HepG2 (cell line): ENCODE data around the gene LMF2. TPM values are rescaled to one million over a fixed set of nuclear protein-coding genes. Genes with fewer than 3 reads are reported as not detected.

Experiments
- DPF2 ChIP-seq: sonication (generic); formaldehyde crosslinking; IDR thresholded peaks from 2 replicates; pipeline ENCODE4 v1.4.0; 2020; ENCODE audit warnings: mild to moderate bottlenecking, low read depth, missing genetic modification reagents, borderline replicate concordance
- EED ChIP-seq: sonication (generic); formaldehyde crosslinking; IDR thresholded peaks from 2 replicates; pipeline ENCODE4 v1.5.0; 2020; ENCODE audit warnings: mild to moderate bottlenecking, missing genetic modification reagents
- NR1H2 ChIP-seq: sonication (generic); formaldehyde crosslinking; IDR thresholded peaks from 2 replicates; pipeline ENCODE4 v1.8.1; 2022; ENCODE audit warnings: low read depth, missing genetic modification reagents, borderline replicate concordance
- NR2F6 ChIP-seq, 2 experiments: IDR thresholded peaks; 2 replicates each; pipeline ENCODE4 v1.6.1; 2016; ENCODE audit warnings: antibody characterized with exemption in 1 of 2, mild to moderate bottlenecking in 1 of 2
- TCF7L2 ChIP-seq: IDR thresholded peaks from 2 replicates; pipeline ENCODE4 v1.6.1; 2011; ENCODE audit warnings: mild to moderate bottlenecking, low read depth, low read length, moderate library complexity
- ZNF205 ChIP-seq: IDR thresholded peaks from 2 replicates; pipeline ENCODE4 v1.6.1; 2018; ENCODE audit warnings: missing biosample characterization, missing genetic modification reagents
- ZNF326 ChIP-seq: sonication (generic); formaldehyde crosslinking; IDR thresholded peaks from 2 replicates; pipeline ENCODE4 v1.4.0; 2020; ENCODE audit warnings: missing genetic modification reagents, borderline replicate concordance
- ZNF577 ChIP-seq: sonication (generic); formaldehyde crosslinking; IDR thresholded peaks from 2 replicates; pipeline ENCODE4 v1.4.0; 2020; ENCODE audit warnings: mild to moderate bottlenecking, low read depth, missing genetic modification reagents, borderline replicate concordance
- ZNF746 ChIP-seq: sonication (generic); formaldehyde crosslinking; IDR thresholded peaks from 2 replicates; pipeline ENCODE4 v1.8.0; 2022; ENCODE audit warnings: mild to moderate bottlenecking, missing genetic modification reagents
- ZNF761 ChIP-seq: sonication (generic); formaldehyde crosslinking; conservative IDR thresholded peaks from 2 replicates; pipeline ENCODE4 v1.4.0; 2020; ENCODE audit warnings: mild to moderate bottlenecking, missing genetic modification reagents
- polyA plus RNA-seq, 8 experiments: library from polyadenylated mRNA; depleted of rRNA in 3 of 8; stranded (reverse) in 7 of 8; unstranded in 1 of 8; fragments of >200 nt; fragmentation: Illumina TruSeq in 4 of 8; extraction: Trizol in 4 of 8; gene quantifications; 2 replicates each; pipeline versions ENCODE4 v1.2.1 to v1.2.3, GENCODE V29; 2011 to 2016; ENCODE audit warnings: low read depth in 4 of 8, missing spikeins in 1 of 8, mixed read lengths in 1 of 8; ENCODE audit not compliant: insufficient read depth in 1 of 8
- total RNA-seq, 5 experiments: library from RNA; depleted of rRNA; stranded (reverse); fragments of >200 nt; fragmentation: Illumina TruSeq; extraction: Trizol; gene quantifications; 2 replicates each; pipeline ENCODE4 v1.2.3, GENCODE V29; 2016; ENCODE audit warnings: low read depth in 1 of 5
- TF ChIP-seq, protein P1 (sequence below): sonication (generic); formaldehyde crosslinking; IDR thresholded peaks from 2 replicates; pipeline ENCODE4 v1.4.0; 2020; ENCODE audit warnings: missing genetic modification reagents
- TF ChIP-seq, protein P2 (sequence below): sonication (generic); formaldehyde crosslinking; conservative IDR thresholded peaks from 2 replicates; pipeline ENCODE4 v1.8.0; 2022; ENCODE audit warnings: missing genetic modification reagents
- TF ChIP-seq, protein P3 (sequence below): sonication (generic); formaldehyde crosslinking; IDR thresholded peaks from 2 replicates; pipeline ENCODE4 v1.4.0; 2020; ENCODE audit warnings: missing genetic modification reagents
- TF ChIP-seq, protein P4 (sequence below): sonication (generic); formaldehyde crosslinking; IDR thresholded peaks from 2 replicates; pipeline ENCODE4 v1.4.0; 2020; ENCODE audit warnings: missing genetic modification reagents

LMF2 gene
- total and polyA plus RNA-seq, 2 of the 13 experiments (the other 11 are each of a cell fraction or from before 2014, with no cell fraction given) = 23.3 to 30.6 TPM

DNA sequence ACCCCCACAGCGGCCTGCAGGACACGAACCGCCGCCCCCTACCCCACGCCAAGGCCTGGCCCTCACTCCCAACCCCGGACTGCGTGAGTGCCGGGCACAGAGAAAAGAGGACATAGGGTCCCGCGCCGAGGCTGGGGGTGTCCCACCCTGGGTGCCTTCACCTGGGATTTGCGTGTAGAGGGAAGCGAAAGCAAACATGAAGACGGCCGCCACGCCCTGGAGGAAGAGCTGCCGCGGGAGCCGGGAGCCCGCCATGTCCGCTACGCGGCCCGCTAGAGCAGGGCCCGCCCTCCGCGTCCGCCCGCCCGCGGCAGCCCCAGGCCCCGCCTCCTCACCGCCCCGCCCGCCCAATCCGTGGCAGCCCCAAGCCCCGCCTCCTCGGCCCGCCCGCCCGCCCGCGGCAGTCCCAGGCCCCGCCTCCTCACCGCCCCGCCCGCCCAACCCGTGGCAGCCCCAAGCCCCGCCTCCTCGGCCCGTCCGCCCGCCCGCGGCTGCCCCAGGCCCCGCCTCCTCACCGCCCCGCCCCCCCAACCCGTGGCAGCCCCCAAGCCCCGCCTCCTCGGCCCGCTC lies at the start of gene LMF2 (continued):
- TF ChIP-seq ZNF205 (CRISPR knock-in tag) (no peak), NR2F6 (IDR thresholded peaks at IDR 0.05) (no peak), NR2F6 (CRISPR knock-in tag; IDR thresholded peaks at IDR 0.05) (no peak), TCF7L2 (no peak), ZNF746 (no peak), EED (CRISPR knock-in tag) (no peak), ZNF761 (CRISPR knock-in tag) (no peak), DPF2 (CRISPR knock-in tag) (no peak), ZNF326 (CRISPR knock-in tag) (no peak), ZNF577 (CRISPR knock-in tag) (no peak), NR1H2 (CRISPR knock-in tag) (no peak)
- TF ChIP-seq, protein P1, sequence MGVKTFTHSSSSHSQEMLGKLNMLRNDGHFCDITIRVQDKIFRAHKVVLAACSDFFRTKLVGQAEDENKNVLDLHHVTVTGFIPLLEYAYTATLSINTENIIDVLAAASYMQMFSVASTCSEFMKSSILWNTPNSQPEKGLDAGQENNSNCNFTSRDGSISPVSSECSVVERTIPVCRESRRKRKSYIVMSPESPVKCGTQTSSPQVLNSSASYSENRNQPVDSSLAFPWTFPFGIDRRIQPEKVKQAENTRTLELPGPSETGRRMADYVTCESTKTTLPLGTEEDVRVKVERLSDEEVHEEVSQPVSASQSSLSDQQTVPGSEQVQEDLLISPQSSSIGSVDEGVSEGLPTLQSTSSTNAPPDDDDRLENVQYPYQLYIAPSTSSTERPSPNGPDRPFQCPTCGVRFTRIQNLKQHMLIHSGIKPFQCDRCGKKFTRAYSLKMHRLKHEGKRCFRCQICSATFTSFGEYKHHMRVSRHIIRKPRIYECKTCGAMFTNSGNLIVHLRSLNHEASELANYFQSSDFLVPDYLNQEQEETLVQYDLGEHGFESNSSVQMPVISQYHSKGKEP = no peak
- TF ChIP-seq, protein P2, sequence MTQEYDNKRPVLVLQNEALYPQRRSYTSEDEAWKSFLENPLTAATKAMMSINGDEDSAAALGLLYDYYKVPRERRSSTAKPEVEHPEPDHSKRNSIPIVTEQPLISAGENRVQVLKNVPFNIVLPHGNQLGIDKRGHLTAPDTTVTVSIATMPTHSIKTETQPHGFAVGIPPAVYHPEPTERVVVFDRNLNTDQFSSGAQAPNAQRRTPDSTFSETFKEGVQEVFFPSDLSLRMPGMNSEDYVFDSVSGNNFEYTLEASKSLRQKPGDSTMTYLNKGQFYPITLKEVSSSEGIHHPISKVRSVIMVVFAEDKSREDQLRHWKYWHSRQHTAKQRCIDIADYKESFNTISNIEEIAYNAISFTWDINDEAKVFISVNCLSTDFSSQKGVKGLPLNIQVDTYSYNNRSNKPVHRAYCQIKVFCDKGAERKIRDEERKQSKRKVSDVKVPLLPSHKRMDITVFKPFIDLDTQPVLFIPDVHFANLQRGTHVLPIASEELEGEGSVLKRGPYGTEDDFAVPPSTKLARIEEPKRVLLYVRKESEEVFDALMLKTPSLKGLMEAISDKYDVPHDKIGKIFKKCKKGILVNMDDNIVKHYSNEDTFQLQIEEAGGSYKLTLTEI = no peak
- TF ChIP-seq, protein P3, sequence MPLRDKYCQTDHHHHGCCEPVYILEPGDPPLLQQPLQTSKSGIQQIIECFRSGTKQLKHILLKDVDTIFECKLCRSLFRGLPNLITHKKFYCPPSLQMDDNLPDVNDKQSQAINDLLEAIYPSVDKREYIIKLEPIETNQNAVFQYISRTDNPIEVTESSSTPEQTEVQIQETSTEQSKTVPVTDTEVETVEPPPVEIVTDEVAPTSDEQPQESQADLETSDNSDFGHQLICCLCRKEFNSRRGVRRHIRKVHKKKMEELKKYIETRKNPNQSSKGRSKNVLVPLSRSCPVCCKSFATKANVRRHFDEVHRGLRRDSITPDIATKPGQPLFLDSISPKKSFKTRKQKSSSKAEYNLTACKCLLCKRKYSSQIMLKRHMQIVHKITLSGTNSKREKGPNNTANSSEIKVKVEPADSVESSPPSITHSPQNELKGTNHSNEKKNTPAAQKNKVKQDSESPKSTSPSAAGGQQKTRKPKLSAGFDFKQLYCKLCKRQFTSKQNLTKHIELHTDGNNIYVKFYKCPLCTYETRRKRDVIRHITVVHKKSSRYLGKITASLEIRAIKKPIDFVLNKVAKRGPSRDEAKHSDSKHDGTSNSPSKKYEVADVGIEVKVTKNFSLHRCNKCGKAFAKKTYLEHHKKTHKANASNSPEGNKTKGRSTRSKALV (CRISPR knock-in tag) = no peak
- TF ChIP-seq, protein P4, sequence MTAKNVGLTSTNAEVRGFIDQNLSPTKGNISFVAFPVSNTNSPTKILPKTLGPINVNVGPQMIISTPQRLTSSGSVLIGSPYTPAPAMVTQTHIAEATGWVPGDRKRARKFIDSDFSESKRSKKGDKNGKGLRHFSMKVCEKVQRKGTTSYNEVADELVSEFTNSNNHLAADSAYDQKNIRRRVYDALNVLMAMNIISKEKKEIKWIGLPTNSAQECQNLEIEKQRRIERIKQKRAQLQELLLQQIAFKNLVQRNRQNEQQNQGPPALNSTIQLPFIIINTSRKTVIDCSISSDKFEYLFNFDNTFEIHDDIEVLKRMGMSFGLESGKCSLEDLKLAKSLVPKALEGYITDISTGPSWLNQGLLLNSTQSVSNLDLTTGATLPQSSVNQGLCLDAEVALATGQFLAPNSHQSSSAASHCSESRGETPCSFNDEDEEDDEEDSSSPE = 0 out of 2 replicates have a peak, but pooled peaks have one; percentile 43
